ENCODE results near the gene SLC28A1.
"Not testable (repeated sequence)": the region's sequence is repeated elsewhere in the genome, so short reads cannot be mapped to it uniquely, and the experiment has no call there.

SLC28A1 gene

GRCh38 chr15:84983294-84983693 is 98.8 kb downstream of the SLC28A1 start:
- Histone ChIP-seq H3K4me3 (ENCODE audit: low read depth, low read length) (no peak overlapping the region), H3K36me3 (ENCODE audit: control insufficient read depth, insufficient read depth, low read length) (no peaks in the 10 kb centered on the region), H3K27me3 (ENCODE audit: control insufficient read depth, insufficient read depth, low read length) (peaks cover 38% of the 10 kb centered on the region), H3K9me3 (ENCODE audit: control insufficient read depth, insufficient read depth, low read length) (no peaks in the 10 kb centered on the region), H3K9ac (ENCODE audit: low read depth, low read length) (no peak overlapping the region), H3K4me1 (ENCODE audit: control insufficient read depth, insufficient read depth, low read length) (peaks cover 6% of the 10 kb centered on the region)

- Histone ChIP-seq H3K9me3 (ENCODE audit: control insufficient read depth, insufficient read depth, low read length) (no peaks in the 10 kb centered on the region), H3K27me3 (ENCODE audit: control insufficient read depth, insufficient read depth, low read length) (peaks cover 34% of the 10 kb centered on the region), H3K36me3 (ENCODE audit: control insufficient read depth, insufficient read depth, low read length) (no peaks in the 10 kb centered on the region), H3K4me3 (ENCODE audit: low read depth, low read length) (no peak overlapping the region), H3K4me1 (ENCODE audit: control insufficient read depth, insufficient read depth, low read length) (peaks cover 6% of the 10 kb centered on the region), H3K9ac (ENCODE audit: low read depth, low read length) (no peak overlapping the region)
These were observed 99.2 kb downstream of the SLC28A1 start for GRCh38 chr15:84983711-84984110.

- peaks cover 3% of the 10 kb centered on the region for H3K4me1 ChIP-seq (ENCODE audit: control insufficient read depth, insufficient read depth, low read length)
- H3K9me3 ChIP-seq (ENCODE audit: control insufficient read depth, insufficient read depth, low read length), result no peaks in the 10 kb centered on the region
- H3K27me3 ChIP-seq (ENCODE audit: control insufficient read depth, insufficient read depth, low read length), result peaks cover 22% of the 10 kb centered on the region
- H3K9ac ChIP-seq (ENCODE audit: low read depth, low read length), result no peak overlapping the region
- no peaks in the 10 kb centered on the region for H3K36me3 ChIP-seq (ENCODE audit: control insufficient read depth, insufficient read depth, low read length)
- H3K4me3 ChIP-seq (ENCODE audit: low read depth, low read length), result no peak overlapping the region
These were observed 100.7 kb downstream of the SLC28A1 start for GRCh38 chr15:84985158-84985557.

GRCh38 chr15:84987351-84987750 is 102.9 kb downstream of the SLC28A1 start:
- not testable (repeated sequence) for H3K9me3 ChIP-seq (ENCODE audit: control insufficient read depth, insufficient read depth, low read length); H3K9ac ChIP-seq (ENCODE audit: low read depth, low read length); H3K4me3 ChIP-seq (ENCODE audit: low read depth, low read length); H3K4me1 ChIP-seq (ENCODE audit: control insufficient read depth, insufficient read depth, low read length); H3K36me3 ChIP-seq (ENCODE audit: control insufficient read depth, insufficient read depth, low read length)
- H3K27me3 ChIP-seq (ENCODE audit: control insufficient read depth, insufficient read depth, low read length), result peaks cover 22% of the 10 kb centered on the region

GRCh38 chr15:84987949-84988624 is 103.6 kb downstream of the SLC28A1 start:
- Histone ChIP-seq H3K4me1 (ENCODE audit: control insufficient read depth, insufficient read depth, low read length) (no peaks in the 10 kb centered on the region), H3K9ac (ENCODE audit: low read depth, low read length) (no peak overlapping the region), H3K27me3 (ENCODE audit: control insufficient read depth, insufficient read depth, low read length) (peaks cover 14% of the 10 kb centered on the region), H3K36me3 (ENCODE audit: control insufficient read depth, insufficient read depth, low read length) (no peaks in the 10 kb centered on the region), H3K4me3 (ENCODE audit: low read depth, low read length) (no peak overlapping the region), H3K9me3 (ENCODE audit: control insufficient read depth, insufficient read depth, low read length) (no peaks in the 10 kb centered on the region)

GRCh38 chr15:84988909-84989644 is 104.6 kb downstream of the SLC28A1 start:
- Histone ChIP-seq H3K36me3 (ENCODE audit: control insufficient read depth, insufficient read depth, low read length) (no peaks in the 10 kb centered on the region), H3K4me3 (ENCODE audit: low read depth, low read length) (no peak overlapping the region), H3K9ac (ENCODE audit: low read depth, low read length) (no peak overlapping the region), H3K27me3 (ENCODE audit: control insufficient read depth, insufficient read depth, low read length) (peaks cover 5% of the 10 kb centered on the region), H3K9me3 (ENCODE audit: control insufficient read depth, insufficient read depth, low read length) (no peaks in the 10 kb centered on the region), H3K4me1 (ENCODE audit: control insufficient read depth, insufficient read depth, low read length) (no peaks in the 10 kb centered on the region)

- Histone ChIP-seq H3K9ac (ENCODE audit: low read depth, low read length) (no peak overlapping the region), H3K4me3 (ENCODE audit: low read depth, low read length) (no peak overlapping the region), H3K36me3 (ENCODE audit: control insufficient read depth, insufficient read depth, low read length) (no peaks in the 10 kb centered on the region), H3K9me3 (ENCODE audit: control insufficient read depth, insufficient read depth, low read length) (no peaks in the 10 kb centered on the region), H3K27me3 (ENCODE audit: control insufficient read depth, insufficient read depth, low read length) (no peaks in the 10 kb centered on the region), H3K4me1 (ENCODE audit: control insufficient read depth, insufficient read depth, low read length) (no peaks in the 10 kb centered on the region)
These were observed 106.0 kb downstream of the SLC28A1 start for GRCh38 chr15:84990507-84990906.

- Histone ChIP-seq H3K36me3 (ENCODE audit: control insufficient read depth, insufficient read depth, low read length) (no peaks in the 10 kb centered on the region), H3K4me3 (ENCODE audit: low read depth, low read length) (no peak overlapping the region), H3K9ac (ENCODE audit: low read depth, low read length) (no peak overlapping the region), H3K4me1 (ENCODE audit: control insufficient read depth, insufficient read depth, low read length) (no peaks in the 10 kb centered on the region), H3K9me3 (ENCODE audit: control insufficient read depth, insufficient read depth, low read length) (no peaks in the 10 kb centered on the region), H3K27me3 (ENCODE audit: control insufficient read depth, insufficient read depth, low read length) (no peaks in the 10 kb centered on the region)
These were observed 106.7 kb downstream of the SLC28A1 start for GRCh38 chr15:84991014-84991712.

GRCh38 chr15:84992157-84992944 is 107.9 kb downstream of the SLC28A1 start:
- Histone ChIP-seq H3K9ac (ENCODE audit: low read depth, low read length) (no peak overlapping the region), H3K27me3 (ENCODE audit: control insufficient read depth, insufficient read depth, low read length) (no peaks in the 10 kb centered on the region), H3K9me3 (ENCODE audit: control insufficient read depth, insufficient read depth, low read length) (no peaks in the 10 kb centered on the region), H3K4me3 (ENCODE audit: low read depth, low read length) (no peak overlapping the region), H3K4me1 (ENCODE audit: control insufficient read depth, insufficient read depth, low read length) (no peaks in the 10 kb centered on the region), H3K36me3 (ENCODE audit: control insufficient read depth, insufficient read depth, low read length) (no peaks in the 10 kb centered on the region)
